Endothelial cell (in vitro differentiated cells): ENCODE measurements around the gene ICAM3. TPM values are rescaled to one million over a fixed set of nuclear protein-coding genes. Genes with fewer than 3 reads are reported as not detected.
"Not testable (repeated sequence)": the region's sequence is repeated elsewhere in the genome, so short reads cannot be mapped to it uniquely, and the experiment has no call there.

ENCODE experiments used
- DNase-seq: peaks from one replicate; pipeline ENCODE4 v3.0.0; 2021; ENCODE audit warnings: low spot score
- H3K27ac Mint-ChIP-seq: one replicate; pipeline ENCODE4 v1.8.0; 2021; ENCODE audit warnings: mixed read lengths, inconsistent platforms; ENCODE audit not compliant: unreplicated experiment
- H3K27me3 Mint-ChIP-seq: one replicate; pipeline ENCODE4 v1.8.0; 2021; ENCODE audit warnings: mild to moderate bottlenecking, moderate library complexity, mixed read lengths, inconsistent platforms; ENCODE audit not compliant: unreplicated experiment
- H3K36me3 Mint-ChIP-seq: one replicate; pipeline ENCODE4 v1.8.0; 2021; ENCODE audit warnings: mild to moderate bottlenecking, low read depth, mixed read lengths, inconsistent platforms; ENCODE audit not compliant: unreplicated experiment
- H3K4me1 Mint-ChIP-seq: one replicate; pipeline ENCODE4 v1.8.0; 2021; ENCODE audit warnings: mild to moderate bottlenecking, mixed read lengths, inconsistent platforms; ENCODE audit not compliant: unreplicated experiment
- H3K4me3 Mint-ChIP-seq: one replicate; pipeline ENCODE4 v1.8.0; 2021; ENCODE audit warnings: mild to moderate bottlenecking, mixed read lengths, inconsistent platforms; ENCODE audit not compliant: unreplicated experiment
- H3K9me3 Mint-ChIP-seq: one replicate; pipeline ENCODE4 v1.8.0; 2021; ENCODE audit warnings: mixed read lengths, inconsistent platforms; ENCODE audit not compliant: unreplicated experiment
- total RNA-seq: library from RNA; stranded (reverse); fragmentation: NEBNext Ultra II Directional; extraction: Animal tissue kit (Norgen Biotek cat#: 25700); gene quantifications from one replicate; pipeline ENCODE4 v1.2.1, GENCODE V29; 2021; ENCODE audit not compliant: unreplicated experiment
- TF ChIP-seq, protein P1 (sequence below): fragments of 200-600 bp; sonication (generic); IDR thresholded peaks from one replicate; pipeline ENCODE4 v1.5.0; 2021; ENCODE audit warnings: antibody characterized with exemption; ENCODE audit not compliant: unreplicated experiment

The ICAM3 gene
- total RNA-seq, 1 donor from 2014 or later: 24.9 TPM

DNA sequence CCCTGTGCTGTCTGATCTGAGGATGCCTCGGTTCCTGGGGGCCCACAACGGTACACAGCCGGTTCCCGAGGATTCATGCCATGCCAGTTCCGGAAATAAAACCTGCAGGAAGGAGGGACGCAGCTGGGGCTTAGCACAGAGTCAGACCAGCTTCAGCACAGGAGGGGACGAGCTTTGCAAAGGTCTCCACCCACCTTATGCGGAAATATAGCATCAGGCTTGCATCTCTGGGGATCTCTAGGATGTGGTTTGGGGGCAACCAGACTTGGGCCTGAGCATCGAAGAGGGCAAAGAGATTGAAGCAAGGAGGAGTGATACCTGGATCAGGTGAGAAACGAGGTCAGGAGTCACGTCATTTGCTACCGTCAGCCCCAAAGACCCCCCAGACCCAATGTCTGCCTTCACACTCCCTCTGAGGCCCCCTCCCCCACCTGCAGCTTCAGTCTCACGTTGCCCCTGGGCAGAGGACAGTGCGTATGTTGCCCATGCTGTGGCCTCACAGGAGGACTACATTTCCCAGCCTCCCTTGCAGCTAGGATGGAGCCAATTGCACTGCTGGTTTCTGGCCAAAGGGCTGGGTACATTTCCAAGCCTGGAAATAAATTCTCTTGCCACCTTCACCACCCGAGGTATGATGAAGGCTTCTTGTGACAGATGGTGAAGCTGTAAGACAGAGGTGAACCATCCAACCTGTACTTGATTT is 28.8 kb upstream of the ICAM3 start:
- TF ChIP-seq, protein P1, sequence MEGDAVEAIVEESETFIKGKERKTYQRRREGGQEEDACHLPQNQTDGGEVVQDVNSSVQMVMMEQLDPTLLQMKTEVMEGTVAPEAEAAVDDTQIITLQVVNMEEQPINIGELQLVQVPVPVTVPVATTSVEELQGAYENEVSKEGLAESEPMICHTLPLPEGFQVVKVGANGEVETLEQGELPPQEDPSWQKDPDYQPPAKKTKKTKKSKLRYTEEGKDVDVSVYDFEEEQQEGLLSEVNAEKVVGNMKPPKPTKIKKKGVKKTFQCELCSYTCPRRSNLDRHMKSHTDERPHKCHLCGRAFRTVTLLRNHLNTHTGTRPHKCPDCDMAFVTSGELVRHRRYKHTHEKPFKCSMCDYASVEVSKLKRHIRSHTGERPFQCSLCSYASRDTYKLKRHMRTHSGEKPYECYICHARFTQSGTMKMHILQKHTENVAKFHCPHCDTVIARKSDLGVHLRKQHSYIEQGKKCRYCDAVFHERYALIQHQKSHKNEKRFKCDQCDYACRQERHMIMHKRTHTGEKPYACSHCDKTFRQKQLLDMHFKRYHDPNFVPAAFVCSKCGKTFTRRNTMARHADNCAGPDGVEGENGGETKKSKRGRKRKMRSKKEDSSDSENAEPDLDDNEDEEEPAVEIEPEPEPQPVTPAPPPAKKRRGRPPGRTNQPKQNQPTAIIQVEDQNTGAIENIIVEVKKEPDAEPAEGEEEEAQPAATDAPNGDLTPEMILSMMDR: no peak
- Mint-ChIP-seq H3K36me3 (peaks cover 33% of the 10 kb centered on the region), H3K9me3 (no peaks in the 10 kb centered on the region), H3K4me1 (no peaks in the 10 kb centered on the region), H3K27ac (no peak overlapping the region), H3K27me3 (no peaks in the 10 kb centered on the region), H3K4me3 (no peak overlapping the region)
- no peak for DNase-seq

DNA sequence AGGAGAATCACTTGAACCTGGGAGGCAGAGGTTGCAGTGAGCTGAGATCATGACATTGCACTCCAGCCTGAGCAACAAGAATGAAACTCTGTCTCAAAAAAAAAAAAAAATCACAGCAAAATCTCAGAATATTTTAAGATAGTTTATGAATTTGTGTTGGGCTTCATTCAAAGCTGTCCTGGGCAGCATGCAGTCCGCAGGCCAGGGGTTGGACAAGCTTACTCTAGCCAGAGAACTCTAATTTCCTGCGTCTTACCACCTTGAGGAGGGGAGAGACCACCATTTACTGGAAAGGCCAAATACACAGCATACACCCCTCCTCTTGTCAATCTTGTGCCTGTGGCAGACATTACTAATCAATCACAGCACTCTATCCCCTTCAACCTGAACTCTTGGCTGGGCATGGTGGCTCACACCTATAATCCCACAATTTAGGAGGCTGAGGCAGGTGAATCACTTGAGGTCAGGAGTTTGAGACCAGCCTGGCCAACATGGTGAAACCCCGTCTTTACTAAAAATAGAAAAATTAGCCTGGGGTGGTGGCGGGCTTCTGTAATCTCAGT is 27.6 kb upstream of the ICAM3 start:
- not testable (repeated sequence) for H3K4me3 Mint-ChIP-seq, H3K27me3 Mint-ChIP-seq, H3K4me1 Mint-ChIP-seq, H3K27ac Mint-ChIP-seq, DNase-seq, H3K9me3 Mint-ChIP-seq
- peaks cover 34% of the 10 kb centered on the region for H3K36me3 Mint-ChIP-seq

DNA sequence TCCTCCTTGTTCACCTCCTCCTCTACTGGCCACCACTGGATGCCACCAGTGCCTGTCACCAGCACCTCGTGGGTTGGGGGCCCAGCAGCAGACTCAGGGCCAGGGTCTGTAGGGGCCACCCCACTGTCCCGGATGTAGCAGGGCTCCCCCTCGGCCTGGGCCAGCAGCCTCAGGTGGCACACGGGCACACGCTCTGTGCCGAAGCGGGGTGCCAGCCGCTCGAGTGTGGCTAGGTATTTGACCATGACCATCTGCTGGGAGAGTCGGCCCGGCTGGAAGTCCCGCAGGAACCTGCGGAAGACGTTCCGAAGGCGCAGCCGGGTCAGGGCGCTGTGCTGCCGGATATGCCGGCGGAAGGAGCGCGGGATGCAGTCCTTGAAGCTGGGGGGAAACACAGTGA is 26.1 kb upstream of the ICAM3 start:
- H3K4me3 Mint-ChIP-seq: no peak overlapping the region
- no peak overlapping the region for H3K27ac Mint-ChIP-seq
- H3K4me1 Mint-ChIP-seq: no peaks in the 10 kb centered on the region
- H3K27me3 Mint-ChIP-seq: peaks cover 3% of the 10 kb centered on the region
- H3K36me3 Mint-ChIP-seq: peaks cover 37% of the 10 kb centered on the region
- no peak for DNase-seq
- no peaks in the 10 kb centered on the region for H3K9me3 Mint-ChIP-seq
- TF ChIP-seq, protein P1: no peak

DNA sequence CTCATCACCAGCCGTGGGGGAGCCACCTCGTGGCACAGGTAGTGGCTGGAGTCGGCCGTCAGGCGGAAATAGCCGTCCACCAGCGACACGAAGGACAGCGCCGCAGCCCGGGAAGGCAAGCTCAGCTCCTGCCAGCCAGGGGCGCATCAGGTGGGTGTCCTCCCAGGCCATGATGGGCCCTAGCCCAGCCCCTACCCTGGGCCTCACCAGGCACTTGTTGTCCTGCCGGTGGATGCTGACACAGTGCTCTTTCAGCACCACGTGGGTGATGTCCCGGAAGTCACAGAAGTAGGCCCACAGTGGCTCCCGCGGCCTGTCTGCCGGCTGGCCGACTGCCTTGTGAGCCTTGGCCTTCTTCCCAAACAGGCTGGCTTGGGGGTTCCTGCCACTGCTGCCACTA is 25.2 kb upstream of the ICAM3 start:
- TF ChIP-seq, protein P1: no peak
- peaks cover 35% of the 10 kb centered on the region for H3K36me3 Mint-ChIP-seq
- H3K4me3 Mint-ChIP-seq: no peak overlapping the region
- no peak overlapping the region for H3K27ac Mint-ChIP-seq
- no peak for DNase-seq
- H3K9me3 Mint-ChIP-seq: no peaks in the 10 kb centered on the region
- H3K27me3 Mint-ChIP-seq: peaks cover 3% of the 10 kb centered on the region
- no peaks in the 10 kb centered on the region for H3K4me1 Mint-ChIP-seq

DNA sequence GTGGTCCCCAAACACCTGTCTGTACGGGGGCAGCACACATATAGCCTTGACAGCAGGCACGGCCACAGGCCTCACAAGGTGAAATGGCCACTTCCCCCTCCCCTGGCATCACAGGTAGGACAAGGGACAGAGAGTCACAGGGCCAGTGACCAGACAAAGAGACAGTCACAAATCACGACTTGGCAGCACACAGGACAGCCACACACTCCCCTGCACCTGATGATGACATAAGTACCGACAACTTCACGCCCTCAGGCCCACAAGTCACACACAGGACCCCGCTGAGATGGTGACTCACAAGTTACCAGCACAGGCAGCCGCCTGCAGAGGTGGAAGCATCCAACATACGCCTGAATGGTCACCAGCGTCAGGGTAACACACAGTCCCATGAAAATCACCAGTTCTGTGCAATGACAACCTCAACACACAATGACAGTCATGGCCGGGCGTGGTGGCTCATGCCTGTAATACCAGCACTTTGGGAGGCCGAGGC is 24.4 kb upstream of the ICAM3 start:
- H3K36me3 Mint-ChIP-seq: peaks cover 32% of the 10 kb centered on the region
- no peaks in the 10 kb centered on the region for H3K9me3 Mint-ChIP-seq
- peaks cover 3% of the 10 kb centered on the region for H3K27me3 Mint-ChIP-seq
- no peaks in the 10 kb centered on the region for H3K4me1 Mint-ChIP-seq
- H3K27ac Mint-ChIP-seq: no peak overlapping the region
- DNase-seq: no peak
- TF ChIP-seq, protein P1: no peak
- H3K4me3 Mint-ChIP-seq: no peak overlapping the region
